NB4 (cell line): ENCODE measurements around the gene ARL8A.
A peak's percentile ranks its signal among the peaks of the same experiment; 100 is the strongest.

ENCODE experiments used
- DNase-seq: peaks from one replicate; pipeline ENCODE4 v3.0.0; 2010; ENCODE audit warnings: low read depth
- H3K4me3 ChIP-seq: one replicate; pipeline ENCODE4 v1.5.1; 2011; ENCODE audit warnings: mild to moderate bottlenecking, low read depth, low read length, moderate library complexity
- CTCF ChIP-seq: IDR thresholded peaks from one replicate; pipeline ENCODE4 v1.5.1; 2012; ENCODE audit warnings: low read depth, low read length
- MAX ChIP-seq: IDR thresholded peaks from 2 replicates; pipeline ENCODE4 v1.6.1; 2011; ENCODE audit warnings: low read depth, low read length
- MYC ChIP-seq: IDR thresholded peaks from 2 replicates; pipeline ENCODE4 v1.6.1; 2011; ENCODE audit warnings: low read depth, low read length
- POLR2A ChIP-seq: IDR thresholded peaks from 2 replicates; pipeline ENCODE4 v1.6.1; 2011; ENCODE audit warnings: mild to moderate bottlenecking; ENCODE audit not compliant: insufficient read length; ENCODE audit errors: extremely low read depth

The ARL8A gene

GRCh38 chr1:202159534-202160371 lies 15.2 kb upstream of the ARL8A start:
- TF ChIP-seq POLR2A (peak; percentile 48), MAX (peak; percentile 61; the same call in 1 of the 2 replicates), CTCF (no peak), MYC (peak; percentile 87)
- peak; percentile 85 for DNase-seq
- H3K4me3 ChIP-seq, result peak overlapping the region; percentile 80

GRCh38 chr1:202158810-202159533 lies 14.4 kb upstream of the ARL8A start:
- peak; percentile 78 for DNase-seq
- peak overlapping the region; percentile 80 for H3K4me3 ChIP-seq
- no peak for TF ChIP-seq POLR2A
- TF ChIP-seq CTCF, result peak; percentile 59
- peak; percentile 79 for TF ChIP-seq MYC
- TF ChIP-seq MAX, result peak; percentile 80

- TF ChIP-seq POLR2A (no peak), MYC (no peak), CTCF (no peak)
- no peak for DNase-seq
- H3K4me3 ChIP-seq, result peak overlapping the region; percentile 80
Measured at GRCh38 chr1:202157945-202158344, 13.4 kb upstream of the ARL8A start.

GRCh38 chr1:202156590-202156989 lies 12.1 kb upstream of the ARL8A start:
- peak overlapping the region; percentile 21 for H3K4me3 ChIP-seq
- TF ChIP-seq CTCF, result no peak
- no peak for TF ChIP-seq MYC
- no peak for TF ChIP-seq POLR2A
- TF ChIP-seq MAX, result no peak
- DNase-seq, result no peak

- TF ChIP-seq MAX, result no peak
- TF ChIP-seq CTCF, result no peak
- TF ChIP-seq MYC, result no peak
- no peak for TF ChIP-seq POLR2A
- no peak for DNase-seq
- H3K4me3 ChIP-seq, result no peak overlapping the region
Measured at GRCh38 chr1:202155478-202156021, 11.0 kb upstream of the ARL8A start.
